ENCODE results near the gene SPRYD4.
A peak's percentile ranks its signal among the peaks of the same experiment; 100 is the strongest.
"Not testable (repeated sequence)": the region's sequence is repeated elsewhere in the genome, so short reads cannot be mapped to it uniquely, and the experiment has no call there.

The SPRYD4 gene

DNA sequence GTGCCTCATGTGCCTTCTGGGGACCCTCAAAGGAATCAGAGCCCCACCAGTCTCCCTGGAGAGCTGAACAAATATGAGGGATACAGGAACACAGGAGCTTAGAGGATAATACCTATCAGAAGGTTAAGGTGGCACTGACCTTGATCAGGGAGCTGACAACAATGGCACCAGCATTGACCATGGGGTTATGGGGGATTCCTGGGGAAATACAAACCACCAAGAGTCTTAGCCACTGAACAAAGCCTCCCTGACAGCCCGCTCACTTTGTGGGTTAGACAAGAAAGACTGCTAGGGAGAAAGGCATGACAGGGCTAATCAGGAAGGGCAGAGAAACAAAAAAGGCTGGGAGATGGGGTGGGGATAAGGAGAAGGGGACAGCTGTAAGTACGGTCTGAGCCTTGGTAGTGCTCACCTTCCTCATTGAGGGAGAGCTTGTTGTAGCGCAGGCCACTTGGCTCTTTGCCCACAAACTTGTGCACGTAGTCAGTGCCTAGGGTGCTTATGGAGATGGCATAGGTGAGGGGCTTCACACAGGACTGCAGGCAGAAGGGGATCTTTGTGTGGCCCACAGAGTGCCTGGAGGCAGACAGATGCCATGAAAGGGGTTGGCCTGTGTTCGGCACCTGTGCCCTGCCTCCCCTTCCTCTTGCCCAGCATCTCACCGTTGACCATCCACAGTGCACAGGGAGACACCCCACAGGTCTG, 9.3 kb downstream of the SPRYD4 start:
- no peak for DNase-seq

DNA sequence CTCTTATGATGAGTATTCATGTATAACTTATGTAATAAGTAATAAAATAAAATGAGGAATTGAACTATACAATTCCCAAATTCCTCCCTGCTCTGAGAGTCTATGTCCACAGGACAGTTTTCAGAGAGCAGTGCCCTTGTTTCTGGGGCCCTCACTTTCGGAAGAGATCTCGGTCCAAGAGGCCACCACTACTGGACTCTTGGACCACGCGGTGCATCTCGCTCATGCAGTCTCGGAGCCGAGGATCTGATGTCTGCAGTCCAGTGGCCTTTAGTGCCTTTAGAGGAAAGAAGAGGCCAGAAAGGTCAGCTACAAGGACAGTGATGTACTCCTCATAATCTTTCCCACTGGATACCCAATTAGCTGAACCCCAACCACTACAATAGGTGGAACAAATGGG, 11.2 kb downstream of the SPRYD4 start:
- DNase-seq = no peak

- no peak for DNase-seq
Observed at GRCh38 chr12:56484566-56484965, 16.2 kb downstream of the SPRYD4 start.

GRCh38 chr12:56486694-56487093, 18.3 kb downstream of the SPRYD4 start:
- DNase-seq = no peak

GRCh38 chr12:56487448-56488040, 19.2 kb downstream of the SPRYD4 start:
- peak; percentile 38 for DNase-seq

- DNase-seq = peak; percentile 70
Observed at GRCh38 chr12:56488041-56488955, 19.9 kb downstream of the SPRYD4 start, which contains the start of gene GLS2. TSS of gene GLS2 (minus strand) at chr12:56488161. CDS start at chr12:56488118, 43 bp downstream.

DNA sequence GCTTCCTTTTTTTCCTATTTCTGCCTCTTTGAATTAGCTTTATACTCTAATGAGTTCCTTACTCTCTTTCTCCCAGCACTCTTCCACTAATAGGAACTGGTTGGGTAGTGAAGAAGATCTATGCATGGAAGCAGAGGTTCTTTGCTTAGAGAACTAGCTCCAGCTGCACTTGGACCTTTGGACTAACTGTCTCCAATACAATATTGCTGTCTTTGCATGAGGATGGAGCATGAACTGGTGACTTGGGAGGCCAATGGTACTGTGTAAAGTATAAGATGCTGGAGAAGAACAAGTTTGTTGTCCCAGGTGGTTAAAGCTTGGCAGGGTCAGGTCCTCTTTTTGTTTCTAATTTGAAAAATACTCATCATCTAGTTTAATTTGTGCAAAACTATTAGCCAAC, 22.0 kb downstream of the SPRYD4 start:
- no peak for DNase-seq

- DNase-seq = not testable (repeated sequence)
Observed at GRCh38 chr12:56493409-56494105, 25.2 kb downstream of the SPRYD4 start.

DNA sequence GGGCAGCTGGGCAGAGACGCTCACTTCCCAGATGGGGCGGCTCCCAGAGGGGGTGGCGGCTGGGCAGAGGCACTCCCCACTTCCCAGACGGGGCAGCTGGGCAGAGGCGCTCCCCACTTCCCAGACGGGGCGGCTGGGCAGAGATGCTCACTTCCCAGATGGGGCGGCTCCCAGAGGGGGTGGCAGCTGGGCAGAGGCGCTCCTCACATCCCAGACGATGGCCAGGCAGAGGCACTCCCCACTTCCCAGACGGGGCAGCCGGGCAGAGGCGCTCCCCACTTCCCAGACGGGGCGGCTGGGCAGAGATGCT, 25.7 kb downstream of the SPRYD4 start:
- DNase-seq = not testable (repeated sequence)

GRCh38 chr12:56494481-56494880, 26.1 kb downstream of the SPRYD4 start:
- not testable (repeated sequence) for DNase-seq

DNA sequence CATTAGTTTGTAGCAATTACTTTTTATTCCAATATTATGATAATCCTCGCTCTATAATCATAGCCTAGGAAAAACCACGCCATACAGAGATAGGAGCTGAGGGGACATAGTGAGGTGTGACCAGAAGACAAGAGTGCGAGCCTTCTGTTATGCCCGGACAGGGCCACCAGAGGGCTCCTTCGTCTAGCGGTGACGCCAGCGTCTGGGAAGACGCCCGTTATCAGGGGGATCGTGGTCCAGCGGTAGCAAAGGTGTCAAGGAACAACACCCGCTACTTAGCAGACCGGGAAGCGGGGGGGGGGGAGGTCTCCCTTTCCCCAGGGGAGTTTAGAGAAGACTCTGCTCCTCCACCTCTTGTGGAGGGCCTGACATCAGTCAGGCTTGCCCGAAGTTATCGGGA, 28.3 kb downstream of the SPRYD4 start:
- not testable (repeated sequence) for DNase-seq

GRCh38 chr12:56498126-56498902, 29.9 kb downstream of the SPRYD4 start:
- not testable (repeated sequence) for DNase-seq

DNA sequence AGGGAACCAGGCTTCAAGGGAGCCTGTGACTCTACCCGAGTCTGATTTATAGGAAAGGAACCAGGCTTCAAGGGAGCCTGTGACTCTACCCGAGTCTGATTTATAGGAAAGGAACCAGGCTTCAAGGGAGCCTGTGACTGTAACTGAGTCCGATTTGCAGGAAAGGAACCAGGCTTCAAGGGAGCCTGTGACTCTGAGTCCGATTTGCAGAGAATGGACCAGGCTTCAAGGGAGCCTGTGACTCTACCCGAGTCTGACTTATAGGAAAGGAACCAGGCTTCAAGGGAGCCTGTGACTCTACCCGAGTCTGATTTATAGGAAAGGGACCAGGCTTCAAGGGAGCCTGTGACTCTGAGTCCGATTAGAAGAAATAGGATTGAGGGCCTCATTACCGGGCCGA, 31.1 kb downstream of the SPRYD4 start:
- DNase-seq = not testable (repeated sequence)

- DNase-seq = not testable (repeated sequence)
Observed at GRCh38 chr12:56499879-56500278, 31.5 kb downstream of the SPRYD4 start.

DNA sequence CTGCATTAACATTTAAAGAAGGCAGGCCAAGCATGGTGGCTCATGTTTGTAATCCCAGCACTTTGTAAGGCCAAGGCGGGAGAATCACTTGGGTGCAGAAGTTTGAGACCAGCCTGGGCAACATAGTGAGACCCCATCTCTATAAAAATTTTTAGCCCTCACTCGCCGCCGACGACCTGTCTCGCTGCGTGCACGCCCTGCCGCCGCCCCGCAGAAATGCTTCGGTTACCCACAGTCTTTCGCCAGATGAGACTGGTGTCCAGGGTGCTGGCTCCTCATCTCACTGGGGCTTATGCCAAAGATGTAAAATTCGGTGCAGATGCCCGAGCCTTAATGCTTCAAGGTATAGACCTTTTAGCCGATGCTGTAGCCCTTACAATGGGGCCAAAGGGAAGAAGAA, 42.4 kb downstream of the SPRYD4 start:
- DNase-seq = no peak

DNA sequence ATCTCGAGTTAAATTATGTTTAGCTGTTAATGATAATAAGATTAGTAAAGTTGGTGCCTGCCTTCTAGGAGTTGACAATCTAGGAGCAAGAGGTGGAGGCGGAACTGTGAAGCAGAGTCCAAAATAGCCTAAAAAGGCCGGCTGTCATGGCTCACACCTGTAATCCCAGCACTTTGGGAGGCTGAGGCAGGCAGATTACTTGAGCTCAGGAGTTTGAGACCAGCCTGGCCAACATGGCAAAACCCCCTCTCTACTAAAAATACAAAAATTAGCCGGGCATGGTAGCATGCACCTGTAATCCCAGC, 45.6 kb downstream of the SPRYD4 start:
- not testable (repeated sequence) for DNase-seq

DNA sequence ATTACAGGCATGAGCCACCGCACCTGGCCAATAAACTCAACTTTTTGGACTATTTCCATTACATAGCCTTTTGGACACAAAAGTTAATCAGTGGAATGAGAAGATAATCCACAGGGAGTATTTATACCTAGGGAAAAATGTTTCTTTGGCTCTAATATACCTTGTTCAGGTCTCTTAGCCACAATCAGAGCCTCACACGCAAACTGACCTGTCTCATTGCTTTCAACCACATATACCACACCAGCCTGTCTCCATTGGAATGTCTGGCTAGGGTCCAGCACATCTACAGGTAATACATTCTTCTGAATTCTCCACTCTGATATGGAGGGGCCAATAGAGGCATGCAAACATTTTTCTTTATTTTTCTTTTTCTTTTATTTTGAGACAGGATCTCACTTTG, 49.5 kb downstream of the SPRYD4 start:
- DNase-seq = no peak

GRCh38 chr12:56518570-56518969, 50.2 kb downstream of the SPRYD4 start:
- no peak for DNase-seq

DNA sequence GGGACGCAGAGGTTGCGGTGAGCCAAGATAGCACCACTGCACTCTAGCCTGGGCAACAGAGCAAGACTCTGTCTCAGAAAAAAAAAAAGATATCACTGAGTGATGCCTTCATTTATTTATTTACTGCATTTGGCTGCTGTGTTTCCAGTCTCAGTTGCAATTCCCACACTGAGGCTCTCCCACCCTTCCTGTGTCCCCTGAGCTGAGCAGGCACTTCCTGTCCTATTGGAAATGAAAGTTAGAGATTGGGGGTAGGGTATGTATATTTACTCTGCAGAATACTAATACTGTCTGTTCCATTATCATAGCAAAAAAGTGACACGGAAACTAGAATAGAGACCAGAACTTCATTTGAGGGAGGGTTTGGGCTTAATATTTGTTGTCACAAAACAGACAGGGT, 51.7 kb downstream of the SPRYD4 start:
- DNase-seq = no peak

- no peak for DNase-seq
Observed at GRCh38 chr12:56520506-56520905, 52.1 kb downstream of the SPRYD4 start.

GRCh38 chr12:56521209-56521589, 52.8 kb downstream of the SPRYD4 start:
- no peak for DNase-seq

- DNase-seq = peak; percentile 44
Observed at GRCh38 chr12:56521590-56522371, 53.4 kb downstream of the SPRYD4 start, which contains the start of gene RBMS2. TSS of gene RBMS2 (plus strand) at chr12:56521820. CDS start at chr12:56522024, 204 bp downstream.
